Right renal cortex interstitium (tissue), 3 donors: Measurements from ENCODE around the gene MICU1. TPM values are rescaled to one million over a fixed set of nuclear protein-coding genes. Genes with fewer than 3 reads are reported as not detected.

Experiments used
- DNase-seq, 3 donors: peaks; one replicate each; pipeline ENCODE4 v3.0.0-alpha.2; 2013; ENCODE audit warnings: low read depth in 3 of 3, low spot score in 2 of 3
- polyA plus RNA-seq, 3 donors: library from polyadenylated mRNA; unstranded; fragments of 120-200 nt; gene quantifications; one replicate each; pipeline ENCODE4 v1.2.1, GENCODE V29; 2013; ENCODE audit not compliant: insufficient read length in 3 of 3

The MICU1 gene
- polyA plus RNA-seq, 3 donors: 81.8 to 96.0 (median 92.6) TPM

GRCh38 chr10:72319416-72320254, 306.2 kb downstream of the MICU1 start:
- no peak for DNase-seq

DNA sequence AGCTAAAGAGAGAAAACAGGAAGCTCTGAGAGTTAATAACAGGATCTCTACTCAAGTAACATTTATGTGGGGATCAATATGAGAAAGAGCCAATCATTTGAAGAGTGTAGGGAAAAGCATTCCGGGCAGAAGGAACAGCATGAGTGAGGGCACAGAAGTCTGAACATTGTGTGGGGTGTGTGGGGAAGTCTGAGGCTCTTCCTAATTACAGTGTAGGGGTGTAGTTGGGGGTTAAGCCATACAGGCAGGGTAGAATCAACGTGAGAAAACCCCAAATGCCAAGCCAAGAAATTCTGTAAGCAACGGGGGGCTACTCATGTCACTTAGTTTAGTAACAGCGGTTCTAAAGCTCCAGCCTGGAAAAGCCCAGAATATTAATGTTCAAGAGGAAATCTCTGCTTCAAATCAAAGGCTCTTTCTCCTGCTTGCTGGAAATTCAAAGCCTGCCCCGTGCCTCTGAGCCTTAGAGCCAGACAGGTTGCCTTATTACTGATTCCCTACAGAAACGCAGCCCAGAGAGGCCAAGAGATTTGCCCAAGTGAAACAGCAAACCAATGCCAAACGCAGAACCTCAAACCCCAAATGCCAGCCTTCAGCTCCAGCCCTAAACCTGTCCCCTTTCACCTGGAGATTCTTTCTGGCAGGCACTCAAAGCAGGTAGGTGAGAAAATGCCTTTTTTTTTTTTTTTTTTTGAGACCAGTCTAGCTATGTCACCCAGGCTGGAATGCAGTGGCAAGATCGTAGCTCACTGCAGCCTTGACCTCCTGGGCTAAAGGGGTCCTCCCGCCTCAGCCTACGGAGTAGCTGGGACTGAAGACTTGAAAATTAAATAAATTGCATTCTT, 307.2 kb downstream of the MICU1 start:
- DNase-seq: no peak

Other genes starting within 250 kb of the MICU1 start
- gene MCU, start 66.1 kb upstream of the MICU1 start, polyA plus RNA-seq: 10 to 100 TPM; 48.4 to 55.1 (median 50.3) TPM